LNCAP (cell line): ENCODE results near the gene RMDN2.

ENCODE experiments used
- CTCF ChIP-seq: fragments of 450-650 bp; IDR thresholded peaks from 2 replicates; pipeline ENCODE4 v1.5.1; 2017; ENCODE audit warnings: mild to moderate bottlenecking

The RMDN2 gene

GRCh38 chr2:38026846-38027245 lies 101.8 kb downstream of the RMDN2 start:
- TF ChIP-seq CTCF = no peak

- TF ChIP-seq CTCF = no peak
These were observed 103.7 kb downstream of the RMDN2 start for GRCh38 chr2:38028829-38029228.

GRCh38 chr2:38029512-38029911 lies 104.4 kb downstream of the RMDN2 start:
- TF ChIP-seq CTCF = no peak

- TF ChIP-seq CTCF = no peak
These were observed 105.7 kb downstream of the RMDN2 start for GRCh38 chr2:38030635-38031355.

- TF ChIP-seq CTCF = no peak
These were observed 107.9 kb downstream of the RMDN2 start for GRCh38 chr2:38032946-38033345.

GRCh38 chr2:38033646-38034045 lies 108.6 kb downstream of the RMDN2 start:
- no peak for TF ChIP-seq CTCF

- TF ChIP-seq CTCF = no peak
These were observed 110.9 kb downstream of the RMDN2 start for GRCh38 chr2:38035968-38036367.

- no peak for TF ChIP-seq CTCF
These were observed 112.2 kb downstream of the RMDN2 start for GRCh38 chr2:38037325-38037724.
